ENCODE data around the gene RAP1GDS1. TPM values are rescaled to one million over a fixed set of nuclear protein-coding genes. Genes with fewer than 3 reads are reported as not detected.
A peak's percentile ranks its signal among the peaks of the same experiment; 100 is the strongest.

The RAP1GDS1 gene
- total RNA-seq, 4 donors from 2014 or later: 19.4 to 38.0 (median 33.9) TPM

DNA sequence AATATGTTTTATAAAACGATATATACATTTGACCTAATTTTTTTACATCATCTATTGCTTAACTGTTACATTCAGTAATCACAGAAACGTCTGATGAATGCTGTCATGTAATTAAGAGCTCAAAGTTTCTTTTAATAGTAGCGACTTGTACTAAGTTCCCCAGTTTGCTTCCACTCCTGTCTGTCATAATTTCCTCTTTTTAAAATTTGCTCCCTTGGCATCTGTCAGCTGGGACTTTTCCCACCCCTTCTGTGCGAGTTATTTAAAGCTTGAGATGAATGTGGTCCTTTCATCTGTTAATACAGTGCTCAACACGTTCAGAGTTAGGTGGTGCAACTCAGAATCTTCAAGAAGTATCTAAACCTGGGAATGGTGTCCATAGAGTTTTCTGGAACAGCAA, 1.2 kb downstream of the RAP1GDS1 start:
- Histone ChIP-seq H3K4me1 (peaks cover 0 to 31% (median 12%) of the 10 kb centered on the region in 3 donors), H3K9me3 (no peaks in the 10 kb centered on the region), H3K27me3 (no peaks in the 10 kb centered on the region), H3K4me3 (peak overlapping the region; percentile 92 to 98 (median 94)), H3K36me3 (no peaks in the 10 kb centered on the region), H3K27ac (peak overlapping the region; percentile 86 to 100 (median 94))
- intact Hi-C loops (cut with DNase I): no loop called here
- WGBS, 2 donors: 3 to 6% methylated on average over 5 of the region's 5 CpGs
- TF ChIP-seq POLR2A (IDR thresholded peaks at IDR 0.05): no peak
- TF ChIP-seq, protein P1, sequence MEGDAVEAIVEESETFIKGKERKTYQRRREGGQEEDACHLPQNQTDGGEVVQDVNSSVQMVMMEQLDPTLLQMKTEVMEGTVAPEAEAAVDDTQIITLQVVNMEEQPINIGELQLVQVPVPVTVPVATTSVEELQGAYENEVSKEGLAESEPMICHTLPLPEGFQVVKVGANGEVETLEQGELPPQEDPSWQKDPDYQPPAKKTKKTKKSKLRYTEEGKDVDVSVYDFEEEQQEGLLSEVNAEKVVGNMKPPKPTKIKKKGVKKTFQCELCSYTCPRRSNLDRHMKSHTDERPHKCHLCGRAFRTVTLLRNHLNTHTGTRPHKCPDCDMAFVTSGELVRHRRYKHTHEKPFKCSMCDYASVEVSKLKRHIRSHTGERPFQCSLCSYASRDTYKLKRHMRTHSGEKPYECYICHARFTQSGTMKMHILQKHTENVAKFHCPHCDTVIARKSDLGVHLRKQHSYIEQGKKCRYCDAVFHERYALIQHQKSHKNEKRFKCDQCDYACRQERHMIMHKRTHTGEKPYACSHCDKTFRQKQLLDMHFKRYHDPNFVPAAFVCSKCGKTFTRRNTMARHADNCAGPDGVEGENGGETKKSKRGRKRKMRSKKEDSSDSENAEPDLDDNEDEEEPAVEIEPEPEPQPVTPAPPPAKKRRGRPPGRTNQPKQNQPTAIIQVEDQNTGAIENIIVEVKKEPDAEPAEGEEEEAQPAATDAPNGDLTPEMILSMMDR (IDR thresholded peaks at IDR 0.05): no peak
- DNase-seq: no peak

DNA sequence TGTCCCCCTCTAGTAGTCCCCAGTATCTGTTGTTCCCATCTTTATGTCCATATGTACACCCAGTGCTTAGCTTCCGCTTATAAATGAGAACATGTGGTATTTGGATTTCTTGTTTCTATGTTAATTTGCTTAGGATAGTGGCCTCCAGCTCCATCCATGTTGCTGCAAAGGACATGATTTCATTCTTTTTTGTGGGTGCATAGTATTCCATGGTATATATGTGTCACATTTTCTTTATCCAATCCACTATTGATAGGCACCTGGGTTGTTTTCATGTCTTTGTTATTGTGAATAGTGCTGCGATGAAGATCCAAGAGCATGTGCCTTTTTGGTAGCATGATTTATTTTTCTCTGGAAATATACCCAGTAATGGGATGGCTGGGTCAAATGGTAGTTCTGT, 6.3 kb downstream of the RAP1GDS1 start:
- TF ChIP-seq POLR2A (IDR thresholded peaks at IDR 0.05): no peak
- TF ChIP-seq, protein P1 (IDR thresholded peaks at IDR 0.05): no peak
- WGBS, 2 donors: 94 to 100% methylated on average over 2 of the region's 2 CpGs
- no peaks in the 10 kb centered on the region for H3K27me3 ChIP-seq
- DNase-seq: no peak
- no peaks in the 10 kb centered on the region for H3K9me3 ChIP-seq
- no peak overlapping the region for H3K27ac ChIP-seq
- intact Hi-C loops (cut with DNase I): no loop called here
- H3K36me3 ChIP-seq: peaks cover 0 to 2% (median 0%) of the 10 kb centered on the region in 3 donors
- H3K4me3 ChIP-seq: no peak overlapping the region
- peaks cover 0 to 13% (median 8%) of the 10 kb centered on the region in 3 donors for H3K4me1 ChIP-seq

DNA sequence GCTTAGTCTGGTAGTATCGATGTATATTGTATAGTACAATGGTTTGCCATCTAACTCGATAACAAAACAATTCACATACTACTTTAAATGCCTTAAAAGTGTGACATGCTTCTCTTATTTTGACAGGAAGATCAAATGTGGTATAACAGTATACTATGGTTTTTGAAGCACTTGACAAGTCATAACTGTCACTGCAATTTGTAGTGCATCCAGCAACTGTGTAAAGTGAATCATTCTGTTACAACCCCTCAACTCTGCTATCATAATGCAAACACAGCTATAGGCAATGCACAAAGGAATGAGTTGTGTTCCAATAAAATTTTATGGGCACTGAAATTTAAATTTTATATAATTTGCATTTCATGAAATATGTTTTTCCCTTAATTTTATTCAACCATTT, 14.0 kb downstream of the RAP1GDS1 start:
- intact Hi-C loops (cut with DNase I): no loop called here
- Histone ChIP-seq H3K4me1 (no peaks in the 10 kb centered on the region), H3K9me3 (no peaks in the 10 kb centered on the region), H3K4me3 (no peak overlapping the region), H3K27ac (no peak overlapping the region), H3K36me3 (peaks cover 0 to 10% (median 0%) of the 10 kb centered on the region in 3 donors), H3K27me3 (no peaks in the 10 kb centered on the region)
- no peak for DNase-seq
- TF ChIP-seq, protein P1 (IDR thresholded peaks at IDR 0.05): no peak
- no peak for TF ChIP-seq POLR2A (IDR thresholded peaks at IDR 0.05)
- WGBS, 2 donors: 91% methylated on average over 2 of the region's 2 CpGs

DNA sequence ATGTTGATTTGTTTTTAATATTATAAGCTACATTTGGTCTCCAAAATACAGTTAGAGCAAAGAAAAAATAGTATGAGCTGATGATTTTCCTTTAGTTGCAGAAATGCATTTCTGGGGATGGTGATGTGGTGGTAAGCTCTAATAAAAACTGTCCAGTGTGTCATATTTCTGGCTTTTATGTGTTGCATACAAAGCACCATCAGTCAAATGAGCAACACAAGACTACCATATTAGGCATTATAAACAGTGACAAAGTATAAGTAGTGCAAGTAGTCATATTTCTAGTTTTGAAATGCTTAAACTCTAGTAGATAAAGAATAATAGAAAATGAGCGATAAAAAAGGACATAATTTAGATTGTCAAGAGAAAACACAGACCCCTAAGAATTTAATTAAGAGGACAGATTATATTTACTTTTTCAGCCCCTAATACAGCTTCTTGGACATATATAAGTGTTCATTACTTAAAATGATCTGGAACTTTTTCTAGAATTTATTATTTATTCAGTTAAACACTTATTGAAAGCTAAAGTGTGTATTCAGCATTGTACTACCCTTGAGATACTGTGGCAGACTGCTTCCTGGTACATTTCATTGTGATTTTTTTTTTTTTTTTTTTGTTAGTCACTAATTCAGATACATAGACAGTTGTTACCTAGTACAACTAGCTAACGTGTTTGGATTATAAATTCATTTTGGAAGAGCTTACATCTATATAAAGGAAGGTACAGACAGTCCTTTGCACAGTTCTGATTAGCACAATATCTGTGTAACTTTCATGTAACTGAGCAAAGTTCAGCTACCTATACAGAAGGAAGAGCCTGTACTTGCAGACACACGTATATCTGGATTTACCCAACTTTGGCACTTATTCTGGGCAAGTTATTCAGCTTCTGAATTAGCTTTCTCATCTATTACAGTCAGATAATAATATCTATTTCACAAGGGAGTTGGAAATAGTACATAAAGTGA, 22.3 kb downstream of the RAP1GDS1 start:
- TF ChIP-seq POLR2A (IDR thresholded peaks at IDR 0.05): no peak

DNA sequence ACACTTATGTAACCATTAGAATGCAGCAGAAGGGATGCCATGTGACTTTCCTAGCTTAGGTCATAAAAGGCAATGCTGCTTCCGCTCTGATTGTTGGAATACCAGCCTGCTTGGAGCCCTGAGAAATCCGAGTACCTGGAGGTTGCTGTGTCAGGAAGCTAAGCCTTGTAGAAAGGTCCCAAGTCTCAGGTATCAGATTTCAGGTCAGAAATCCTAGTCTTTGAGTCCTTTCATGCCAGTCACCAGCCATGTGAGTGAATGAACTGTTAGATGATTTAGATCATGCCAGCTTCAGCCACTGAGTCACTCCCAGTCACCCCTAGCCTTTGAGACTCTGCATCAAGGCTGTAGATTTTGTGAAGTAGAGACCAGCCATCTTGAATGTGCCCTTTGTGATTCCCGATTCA, 23.5 kb downstream of the RAP1GDS1 start:
- Histone ChIP-seq H3K36me3 (no peaks in the 10 kb centered on the region), H3K4me3 (no peak overlapping the region), H3K4me1 (peaks cover 0 to 18% (median 9%) of the 10 kb centered on the region in 3 donors), H3K9me3 (no peaks in the 10 kb centered on the region), H3K27me3 (no peaks in the 10 kb centered on the region), H3K27ac (no peak overlapping the region)
- no peak for DNase-seq
- no peak for TF ChIP-seq POLR2A (IDR thresholded peaks at IDR 0.05)
- TF ChIP-seq, protein P1 (IDR thresholded peaks at IDR 0.05): no peak
- WGBS, 2 donors: 88% methylated on average over 3 of the region's 3 CpGs
- intact Hi-C loops (cut with DNase I): no loop called here

More for the DNA sequence above, 22.3 kb downstream of the RAP1GDS1 start:
- WGBS, 2 donors: 51 to 57% methylated on average over 3 of the region's 3 CpGs
- Histone ChIP-seq H3K27ac (no peak overlapping the region), H3K27me3 (no peaks in the 10 kb centered on the region), H3K9me3 (no peaks in the 10 kb centered on the region), H3K4me1 (peaks cover 0 to 18% (median 9%) of the 10 kb centered on the region in 3 donors), H3K36me3 (no peaks in the 10 kb centered on the region), H3K4me3 (no peak overlapping the region)
- intact Hi-C loops (cut with DNase I): no loop called here
- DNase-seq: no peak
